SH-SY5Y (cell line): ENCODE measurements around the gene GTF2IRD1.

Experiments
- GATA2 ChIP-seq: IDR thresholded peaks from 2 replicates; pipeline ENCODE4 v1.6.1; 2011; ENCODE audit warnings: mild to moderate bottlenecking, low read depth, low read length
- GATA3 ChIP-seq: IDR thresholded peaks from 2 replicates; pipeline ENCODE4 v1.6.1; 2011; ENCODE audit warnings: low read depth, mild to moderate bottlenecking, low read length, moderate library complexity

DNA sequence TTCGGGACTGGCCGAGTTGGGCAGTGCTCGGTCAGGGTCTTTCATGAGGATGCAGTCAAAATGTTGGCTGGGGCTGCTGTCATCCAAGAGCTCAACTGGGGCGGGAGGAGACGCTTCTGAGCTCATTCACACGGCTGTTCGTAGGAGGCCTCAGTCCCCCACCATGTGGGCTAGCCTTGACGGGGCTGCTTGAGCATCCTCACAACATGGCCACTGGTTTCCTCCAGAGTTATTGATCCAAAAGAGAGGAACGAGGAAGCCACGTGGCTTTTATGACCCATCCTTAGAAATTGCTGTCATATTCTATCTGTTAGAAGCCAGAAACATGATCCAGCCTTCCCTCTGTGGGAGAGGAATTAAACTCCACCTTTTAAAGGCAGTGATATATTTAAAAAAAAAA lies 68.1 kb downstream of the GTF2IRD1 start:
- TF ChIP-seq GATA3 = no peak
- TF ChIP-seq GATA2 = no peak
